ENCODE measurements around the gene EEF2K.

The EEF2K gene

GRCh38 chr16:22206013-22206841 lies at the start of gene EEF2K:
Gene EEF2K (plus strand): TSS chr16:22206278. CDS start chr16:22225730, 19,452 bp downstream.
- Histone ChIP-seq H3K4me3 (ENCODE audit: low read depth, low read length) (peak within 1 kb of the TSS; percentile 88), H3K36me3 (peaks cover 44% of the 10 kb centered on the region), H3K27ac (peak within 1 kb of the TSS; percentile 91), H3K9me3 (ENCODE audit: severe bottlenecking) (no peaks in the 10 kb centered on the region), H3K27me3 (ENCODE audit: insufficient read depth, low read depth, severe bottlenecking) (no peaks in the 10 kb centered on the region)
- peak; percentile 90 for TF ChIP-seq CTCF (IDR thresholded peaks at IDR 0.05; ENCODE audit: low read depth, low read length)
- DNase-seq, result peak; percentile 96

GRCh38 chr16:22161401-22161800 lies 44.7 kb upstream of the EEF2K start:
- H3K27me3 ChIP-seq (ENCODE audit: insufficient read depth, low read depth, severe bottlenecking), result no peaks in the 10 kb centered on the region
- H3K4me3 ChIP-seq (ENCODE audit: low read depth, low read length), result no peak overlapping the region
- H3K27ac ChIP-seq, result no peak overlapping the region
- no peaks in the 10 kb centered on the region for H3K9me3 ChIP-seq (ENCODE audit: severe bottlenecking)
- no peaks in the 10 kb centered on the region for H3K36me3 ChIP-seq
- no peak for TF ChIP-seq CTCF (IDR thresholded peaks at IDR 0.05; ENCODE audit: low read depth, low read length)
- DNase-seq, result no peak

DNA sequence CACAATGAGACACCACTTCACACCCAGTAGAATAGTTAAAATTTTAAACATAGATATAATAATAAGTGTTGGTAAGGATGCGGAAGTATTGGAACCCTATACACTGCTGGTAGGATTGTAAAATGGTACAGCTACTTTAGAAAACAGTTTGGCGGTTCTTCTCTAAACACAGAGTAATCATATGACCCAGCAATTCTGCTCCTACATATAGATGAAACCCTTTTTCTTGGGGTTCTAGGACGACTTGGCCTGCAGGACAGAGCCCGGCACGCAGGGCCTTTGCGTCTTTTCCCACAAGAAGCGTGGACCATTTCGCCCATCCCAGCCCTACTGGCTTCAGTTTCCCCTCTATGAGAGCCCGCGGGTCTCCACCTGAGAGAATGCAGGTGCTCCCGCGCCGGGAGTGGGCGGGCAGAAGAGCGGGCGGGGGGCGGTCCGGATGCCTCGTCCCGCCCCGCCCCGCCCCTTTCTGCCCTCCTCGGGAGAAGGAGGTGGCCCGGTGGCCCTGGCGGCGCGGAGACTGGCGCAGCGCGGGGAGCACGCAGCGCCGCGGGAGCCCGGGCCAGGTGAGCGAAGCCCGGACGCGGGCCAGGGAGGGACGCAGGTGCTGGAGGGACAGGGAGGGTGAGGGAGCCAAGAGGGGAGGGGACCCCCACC lies 44.0 kb upstream of the EEF2K start, which contains the start of gene SDR42E2:
Gene SDR42E2 (plus strand): TSS at position 508 of the 657 bp plus-strand sequence. CDS start 3,077 bp downstream, outside the sequence.
- H3K9me3 ChIP-seq (ENCODE audit: severe bottlenecking), result peaks cover 2% of the 10 kb centered on the region
- no peak within 1 kb of the TSS for H3K27ac ChIP-seq
- no peaks in the 10 kb centered on the region for H3K27me3 ChIP-seq (ENCODE audit: insufficient read depth, low read depth, severe bottlenecking)
- no peaks in the 10 kb centered on the region for H3K36me3 ChIP-seq
- no peak for DNase-seq
- H3K4me3 ChIP-seq (ENCODE audit: low read depth, low read length), result no peak within 1 kb of the TSS
- no peak for TF ChIP-seq CTCF (IDR thresholded peaks at IDR 0.05; ENCODE audit: low read depth, low read length)

GRCh38 chr16:22162656-22163009 lies 43.4 kb upstream of the EEF2K start:
- Histone ChIP-seq H3K9me3 (ENCODE audit: severe bottlenecking) (peaks cover 2% of the 10 kb centered on the region), H3K4me3 (ENCODE audit: low read depth, low read length) (no peak overlapping the region), H3K27me3 (ENCODE audit: insufficient read depth, low read depth, severe bottlenecking) (no peaks in the 10 kb centered on the region), H3K36me3 (no peaks in the 10 kb centered on the region), H3K27ac (no peak overlapping the region)
- TF ChIP-seq CTCF (IDR thresholded peaks at IDR 0.05; ENCODE audit: low read depth, low read length), result no peak
- DNase-seq, result no peak

GRCh38 chr16:22163806-22164205 lies 42.3 kb upstream of the EEF2K start:
- H3K36me3 ChIP-seq, result no peaks in the 10 kb centered on the region
- no peak for TF ChIP-seq CTCF (IDR thresholded peaks at IDR 0.05; ENCODE audit: low read depth, low read length)
- no peak overlapping the region for H3K4me3 ChIP-seq (ENCODE audit: low read depth, low read length)
- H3K27ac ChIP-seq, result no peak overlapping the region
- peaks cover 2% of the 10 kb centered on the region for H3K9me3 ChIP-seq (ENCODE audit: severe bottlenecking)
- DNase-seq, result no peak
- no peaks in the 10 kb centered on the region for H3K27me3 ChIP-seq (ENCODE audit: insufficient read depth, low read depth, severe bottlenecking)

All from WERI-Rb-1 (cell line).